Stomach (tissue), 4 donors: ENCODE results near the gene TMEM229B.

Source experiments
- POLR2A ChIP-seq, 4 donors: fragments of 450-650 bp; IDR thresholded peaks; one replicate each; pipeline ENCODE4 v1.6.1; 2016; ENCODE audit warnings: antibody characterized with exemption in 4 of 4, control low read depth in 2 of 4, mild to moderate bottlenecking in 1 of 4, moderate library complexity in 1 of 4
- TF ChIP-seq, protein P1 (sequence below), 7 experiments: fragments of 450-650 bp in 4 of 7; fragments of 200-600 bp in 3 of 7; sonication (generic) in 3 of 7; IDR thresholded peaks; one replicate each; pipeline ENCODE4 v1.5.1; 2016 to 2019; ENCODE audit warnings: antibody characterized with exemption in 7 of 7, control low read depth in 2 of 7, mild to moderate bottlenecking in 1 of 7

DNA sequence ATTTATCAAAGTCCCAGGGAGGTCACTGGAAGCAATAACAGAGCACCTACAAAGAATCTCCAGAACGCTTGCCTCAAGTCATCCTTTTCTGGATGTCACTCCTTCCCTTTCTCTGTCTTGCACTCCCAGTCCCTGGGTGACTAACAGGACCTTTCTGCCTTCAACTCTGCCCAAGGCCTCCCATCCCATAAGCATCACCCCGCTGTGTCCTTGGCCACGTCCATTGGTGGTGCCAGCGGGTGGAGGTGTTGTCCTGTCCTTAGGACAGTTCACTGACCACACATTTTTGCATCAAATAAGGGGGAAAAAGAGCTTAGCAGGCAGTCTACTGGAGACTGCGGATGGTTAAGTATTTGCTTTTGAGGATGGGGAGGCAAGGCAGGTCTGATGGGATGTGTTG is 52.9 kb downstream of the TMEM229B start:
- TF ChIP-seq, protein P1, sequence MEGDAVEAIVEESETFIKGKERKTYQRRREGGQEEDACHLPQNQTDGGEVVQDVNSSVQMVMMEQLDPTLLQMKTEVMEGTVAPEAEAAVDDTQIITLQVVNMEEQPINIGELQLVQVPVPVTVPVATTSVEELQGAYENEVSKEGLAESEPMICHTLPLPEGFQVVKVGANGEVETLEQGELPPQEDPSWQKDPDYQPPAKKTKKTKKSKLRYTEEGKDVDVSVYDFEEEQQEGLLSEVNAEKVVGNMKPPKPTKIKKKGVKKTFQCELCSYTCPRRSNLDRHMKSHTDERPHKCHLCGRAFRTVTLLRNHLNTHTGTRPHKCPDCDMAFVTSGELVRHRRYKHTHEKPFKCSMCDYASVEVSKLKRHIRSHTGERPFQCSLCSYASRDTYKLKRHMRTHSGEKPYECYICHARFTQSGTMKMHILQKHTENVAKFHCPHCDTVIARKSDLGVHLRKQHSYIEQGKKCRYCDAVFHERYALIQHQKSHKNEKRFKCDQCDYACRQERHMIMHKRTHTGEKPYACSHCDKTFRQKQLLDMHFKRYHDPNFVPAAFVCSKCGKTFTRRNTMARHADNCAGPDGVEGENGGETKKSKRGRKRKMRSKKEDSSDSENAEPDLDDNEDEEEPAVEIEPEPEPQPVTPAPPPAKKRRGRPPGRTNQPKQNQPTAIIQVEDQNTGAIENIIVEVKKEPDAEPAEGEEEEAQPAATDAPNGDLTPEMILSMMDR (IDR thresholded peaks at IDR 0.05) = no peak
- no peak for TF ChIP-seq POLR2A (IDR thresholded peaks at IDR 0.05)
